GM21526 (cell line): ENCODE measurements around the gene REV3L.
A peak's percentile ranks its signal among the peaks of the same experiment; 100 is the strongest.
"Not testable (repeated sequence)": the region's sequence is repeated elsewhere in the genome, so short reads cannot be mapped to it uniquely, and the experiment has no call there.

Experiments used
- ATAC-seq: cut with Tn5 transposase; IDR thresholded peaks from one replicate; pipeline ENCODE4 v1.9.1; 2021; ENCODE audit warnings: moderate library complexity; ENCODE audit not compliant: unreplicated experiment, low FRiP score

Gene REV3L

GRCh38 chr6:111381123-111381522 is 101.9 kb downstream of the REV3L start:
- ATAC-seq: no peak

GRCh38 chr6:111379831-111380230 is 103.2 kb downstream of the REV3L start:
- no peak for ATAC-seq

GRCh38 chr6:111379302-111379701 is 103.7 kb downstream of the REV3L start:
- ATAC-seq: no peak

GRCh38 chr6:111377558-111378120 is 105.4 kb downstream of the REV3L start:
- ATAC-seq: no peak

GRCh38 chr6:111367393-111368088 is 115.5 kb downstream of the REV3L start:
- ATAC-seq: no peak

GRCh38 chr6:111361648-111362047 is 121.4 kb downstream of the REV3L start:
- ATAC-seq: no peak

GRCh38 chr6:111358454-111358853 is 124.6 kb downstream of the REV3L start:
- ATAC-seq: no peak

GRCh38 chr6:111357705-111358104 is 125.3 kb downstream of the REV3L start:
- ATAC-seq: no peak

GRCh38 chr6:111356551-111356950 is 126.5 kb downstream of the REV3L start:
- no peak for ATAC-seq

GRCh38 chr6:111354758-111355555 is 128.1 kb downstream of the REV3L start:
- ATAC-seq: no peak

GRCh38 chr6:111353912-111354462 is 129.0 kb downstream of the REV3L start:
- ATAC-seq: no peak

GRCh38 chr6:111347589-111347988 is 135.4 kb downstream of the REV3L start:
- ATAC-seq: no peak

GRCh38 chr6:111342913-111343312 is 140.1 kb downstream of the REV3L start:
- ATAC-seq: no peak

GRCh38 chr6:111339294-111339693 is 143.7 kb downstream of the REV3L start:
- ATAC-seq: no peak

- ATAC-seq: peak; percentile 99
Observed at GRCh38 chr6:111338843-111339242, 144.2 kb downstream of the REV3L start.

GRCh38 chr6:111337829-111338236 is 145.2 kb downstream of the REV3L start:
- ATAC-seq: no peak

- ATAC-seq: peak; percentile 55
Observed at GRCh38 chr6:111329882-111330633, 153.0 kb downstream of the REV3L start.

- no peak for ATAC-seq
Observed at GRCh38 chr6:111326563-111326962, 156.5 kb downstream of the REV3L start.

GRCh38 chr6:111322145-111322544 is 160.9 kb downstream of the REV3L start:
- ATAC-seq: no peak

GRCh38 chr6:111307950-111308349 is 175.1 kb downstream of the REV3L start:
- not testable (repeated sequence) for ATAC-seq
